Measurements from ENCODE around the gene SLC46A1.

The SLC46A1 gene

DNA sequence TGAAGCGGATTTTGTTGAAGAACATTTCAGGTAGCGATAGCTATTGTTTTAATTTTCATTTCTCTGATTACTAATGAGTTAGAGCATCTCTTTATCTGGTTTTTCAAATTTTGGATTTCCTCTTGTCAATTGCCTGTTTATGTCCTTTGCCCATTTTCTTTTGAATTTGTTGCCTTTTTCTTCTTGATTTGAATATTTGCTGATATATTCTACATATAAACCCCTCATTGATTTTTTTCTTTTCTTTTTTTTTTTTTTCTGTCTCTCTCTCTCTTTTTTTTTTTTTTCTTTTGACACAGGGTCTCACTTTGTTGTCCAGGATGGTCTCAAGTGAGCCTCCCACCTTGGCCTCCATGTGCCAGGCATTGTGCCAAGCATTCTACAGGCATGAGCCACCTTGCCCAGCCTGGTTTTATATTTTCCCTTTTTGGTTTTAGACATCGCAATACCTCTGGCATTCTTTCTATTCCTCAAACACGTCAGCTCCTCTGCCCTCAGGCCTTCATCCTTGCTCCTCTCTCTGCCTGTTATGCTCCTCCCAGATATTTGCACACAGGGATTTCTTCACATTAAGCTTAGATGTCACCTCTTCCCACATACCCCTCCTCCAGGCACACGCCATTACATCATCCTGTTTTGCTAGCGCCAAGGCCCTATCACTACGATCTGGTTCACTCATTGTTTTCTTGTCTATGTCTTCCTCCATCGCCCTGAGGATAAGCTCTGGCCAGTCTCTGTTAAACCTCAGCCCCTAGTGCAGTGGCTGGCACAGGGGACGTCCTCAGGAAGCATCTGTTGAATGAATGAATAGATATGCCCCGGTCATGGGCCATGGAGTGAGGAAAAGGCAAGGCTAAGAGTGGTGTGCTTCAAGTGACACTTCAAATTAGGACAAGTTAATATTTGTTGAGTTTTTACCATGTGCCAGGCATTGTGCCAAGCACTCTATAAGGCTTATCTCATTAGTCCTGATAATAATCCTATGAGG is 25.9 kb downstream of the SLC46A1 start:
- no peak for DNase-seq

GRCh38 chr17:28372945-28373274 is 33.1 kb downstream of the SLC46A1 start:
- no peak for DNase-seq

GRCh38 chr17:28372203-28372944 is 33.6 kb downstream of the SLC46A1 start:
- DNase-seq, result peak; percentile 48

- peak; percentile 96 for DNase-seq
Measured at GRCh38 chr17:28371245-28372202, 34.5 kb downstream of the SLC46A1 start, which contains the start of gene SARM1. SARM1 (plus strand) TSS chr17:28371694; CDS start chr17:28372033, 339 bp downstream.

DNA sequence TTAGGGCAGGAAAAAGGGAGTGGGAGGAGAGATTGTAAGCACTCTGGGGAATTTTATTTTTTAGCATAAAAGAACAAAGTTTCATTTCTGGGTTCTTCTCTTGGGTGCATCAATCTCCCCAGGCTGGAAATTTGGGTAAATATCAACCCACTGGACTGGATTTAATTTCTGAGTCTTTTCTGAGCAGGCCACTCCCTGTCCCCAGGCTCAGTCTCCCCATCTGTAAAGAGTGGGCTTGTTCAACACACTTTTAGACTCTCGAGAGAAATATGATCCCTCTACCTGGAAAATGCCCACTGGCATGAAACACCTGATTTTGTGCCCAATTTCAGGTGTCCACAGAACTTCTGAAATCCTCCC is 35.3 kb downstream of the SLC46A1 start:
- no peak for DNase-seq

GRCh38 chr17:28370035-28370743 is 35.8 kb downstream of the SLC46A1 start, which contains the start of gene VTN:
VTN (minus strand) TSS chr17:28370307; CDS start chr17:28370203, 104 bp downstream.
- no peak for DNase-seq

DNA sequence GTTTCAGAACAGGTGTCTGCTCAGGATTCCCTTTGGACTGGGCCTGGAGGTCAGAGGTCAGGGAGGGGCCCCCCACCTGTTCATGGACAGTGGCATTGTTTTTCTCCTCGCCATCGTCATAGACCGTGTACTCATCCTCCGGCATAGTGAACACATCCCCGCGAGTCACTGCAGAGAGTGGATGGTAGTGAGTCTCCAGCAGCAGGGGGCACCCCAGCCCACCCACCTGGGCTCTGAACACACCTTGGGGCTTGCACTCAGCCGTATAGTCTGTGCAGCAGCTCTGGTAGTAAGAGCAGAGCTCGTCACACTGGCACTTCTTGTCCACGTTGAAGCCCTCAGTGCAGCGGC is 36.4 kb downstream of the SLC46A1 start:
- no peak for DNase-seq

GRCh38 chr17:28368915-28369683 is 36.9 kb downstream of the SLC46A1 start:
- DNase-seq, result no peak

DNA sequence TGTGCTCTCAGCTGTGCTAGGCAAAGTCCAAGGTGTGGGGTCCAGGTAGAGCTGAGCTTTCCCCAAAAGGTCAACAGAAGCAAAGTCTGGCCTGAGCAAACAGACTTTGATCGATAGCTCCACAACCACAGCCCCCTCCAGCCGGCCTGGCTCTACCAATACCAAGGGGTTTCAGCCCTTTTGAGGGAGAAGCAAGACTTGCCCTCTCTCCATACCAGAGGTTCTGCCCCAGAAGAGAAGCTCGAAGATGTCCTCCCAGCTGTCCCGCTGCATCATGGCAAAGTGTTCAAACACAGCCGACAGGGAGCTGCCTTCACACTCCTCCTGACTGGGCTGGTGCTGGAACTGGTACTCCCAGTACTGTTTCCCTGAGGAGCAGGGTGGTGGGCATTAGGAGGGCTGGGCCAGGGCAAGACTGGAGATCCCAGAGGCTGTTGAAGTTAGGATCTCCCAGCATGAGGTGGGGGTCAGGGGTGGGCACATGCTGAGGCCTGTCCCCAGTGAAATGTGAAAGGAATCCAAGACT is 37.6 kb downstream of the SLC46A1 start:
- no peak for DNase-seq

DNA sequence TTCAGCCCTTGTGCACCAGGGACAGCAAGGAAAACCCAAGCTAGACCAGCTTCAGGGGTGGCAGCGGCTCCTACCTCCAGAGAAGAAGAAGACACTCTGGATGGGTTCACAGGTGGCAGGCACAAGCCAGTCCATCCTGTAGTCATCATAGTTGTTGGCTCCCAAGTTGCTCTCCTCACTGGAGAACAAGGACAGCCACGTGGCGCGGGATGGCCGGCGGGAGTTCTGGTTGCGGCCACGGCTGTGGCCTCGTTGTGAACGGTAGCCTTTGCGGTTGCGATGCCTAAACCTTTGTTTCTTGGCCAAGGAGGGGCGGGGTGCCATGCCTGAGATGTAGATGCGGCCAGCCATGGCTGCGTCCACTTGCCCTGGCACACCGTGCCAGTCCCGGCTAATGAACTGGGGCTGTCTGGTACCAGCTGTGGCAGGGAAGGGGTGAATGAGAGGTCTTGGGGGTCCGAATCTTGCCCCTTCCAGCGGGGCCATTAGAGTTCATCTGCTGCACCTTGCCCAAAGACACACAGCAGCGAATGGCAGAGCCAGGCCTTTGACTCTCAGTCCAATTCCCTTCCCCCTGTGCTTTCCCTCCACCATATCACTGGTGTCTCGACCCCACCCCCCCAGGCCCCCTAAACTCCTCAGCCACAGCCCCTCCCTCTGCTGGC is 38.2 kb downstream of the SLC46A1 start:
- no peak for DNase-seq

- DNase-seq, result no peak
Measured at GRCh38 chr17:28366605-28367004, 39.4 kb downstream of the SLC46A1 start.

- no peak for DNase-seq
Measured at GRCh38 chr17:28365487-28365886, 40.5 kb downstream of the SLC46A1 start.

- DNase-seq, result no peak
Measured at GRCh38 chr17:28364665-28365363, 41.2 kb downstream of the SLC46A1 start, which contains the start of gene SEBOX. SEBOX (minus strand) TSS chr17:28365199; CDS start chr17:28365151, 48 bp downstream.

DNA sequence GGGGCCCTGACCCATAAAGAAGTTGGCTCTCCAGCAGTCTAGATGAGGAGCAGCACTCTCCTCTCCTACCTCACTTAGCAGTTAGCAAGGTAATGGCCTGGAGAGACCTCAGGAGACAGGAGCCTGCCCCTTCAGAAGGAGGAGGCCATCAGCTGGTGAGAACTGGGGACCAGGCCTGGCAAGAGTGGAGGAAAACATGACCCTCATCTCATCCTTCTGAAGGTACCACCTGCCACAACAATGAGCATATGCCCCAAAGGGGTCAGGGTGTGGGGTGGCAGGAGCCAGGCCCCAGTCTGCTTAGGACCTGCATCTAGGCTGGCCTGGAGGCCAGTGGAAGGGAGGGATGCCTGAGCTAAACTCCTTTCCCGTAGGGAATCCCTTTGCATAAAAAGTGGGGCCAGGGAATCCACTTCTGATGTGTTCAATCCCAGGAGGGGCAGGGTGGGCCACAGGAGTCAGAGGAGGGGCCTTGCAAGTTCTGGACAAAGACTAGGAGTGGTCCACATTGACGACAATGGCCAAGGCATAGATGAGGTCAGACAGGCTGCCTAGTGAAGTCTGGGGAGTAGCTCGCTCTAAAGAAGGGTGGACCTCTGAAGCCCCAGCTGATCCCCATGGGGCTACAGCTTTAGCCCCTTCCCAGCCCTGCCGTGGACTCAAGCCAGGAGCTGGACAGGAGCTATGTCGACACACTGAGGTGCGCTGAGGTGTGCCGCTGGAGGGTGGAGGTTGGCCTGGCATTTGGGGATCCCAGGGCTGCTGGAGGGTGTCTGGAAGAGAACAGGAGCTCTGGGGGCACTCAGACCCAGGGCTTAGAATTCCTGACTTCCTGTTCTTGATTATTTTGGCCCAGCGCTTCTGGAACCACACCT is 42.0 kb downstream of the SLC46A1 start:
- DNase-seq, result no peak

DNA sequence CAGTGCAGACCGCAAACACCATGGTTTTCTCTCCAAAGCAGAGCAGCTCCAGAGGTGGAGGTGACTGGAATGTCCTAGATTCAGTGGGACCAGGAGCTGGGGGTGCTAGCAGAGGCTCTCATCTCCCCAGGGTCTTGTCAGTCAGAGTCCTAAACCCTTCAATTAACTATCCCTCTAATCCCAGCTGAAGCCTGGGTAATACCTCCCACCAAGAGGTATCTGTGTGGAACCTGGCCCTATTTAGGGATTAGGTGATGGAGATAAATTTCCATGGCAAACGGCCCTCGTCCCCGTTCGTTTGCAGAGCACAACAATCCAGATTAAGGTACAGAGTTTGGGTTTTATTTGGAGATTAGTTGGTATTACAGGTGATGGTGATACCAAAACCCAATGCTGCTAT is 42.8 kb downstream of the SLC46A1 start:
- no peak for DNase-seq

GRCh38 chr17:28357901-28358197 is 48.2 kb downstream of the SLC46A1 start:
- no peak for DNase-seq

DNA sequence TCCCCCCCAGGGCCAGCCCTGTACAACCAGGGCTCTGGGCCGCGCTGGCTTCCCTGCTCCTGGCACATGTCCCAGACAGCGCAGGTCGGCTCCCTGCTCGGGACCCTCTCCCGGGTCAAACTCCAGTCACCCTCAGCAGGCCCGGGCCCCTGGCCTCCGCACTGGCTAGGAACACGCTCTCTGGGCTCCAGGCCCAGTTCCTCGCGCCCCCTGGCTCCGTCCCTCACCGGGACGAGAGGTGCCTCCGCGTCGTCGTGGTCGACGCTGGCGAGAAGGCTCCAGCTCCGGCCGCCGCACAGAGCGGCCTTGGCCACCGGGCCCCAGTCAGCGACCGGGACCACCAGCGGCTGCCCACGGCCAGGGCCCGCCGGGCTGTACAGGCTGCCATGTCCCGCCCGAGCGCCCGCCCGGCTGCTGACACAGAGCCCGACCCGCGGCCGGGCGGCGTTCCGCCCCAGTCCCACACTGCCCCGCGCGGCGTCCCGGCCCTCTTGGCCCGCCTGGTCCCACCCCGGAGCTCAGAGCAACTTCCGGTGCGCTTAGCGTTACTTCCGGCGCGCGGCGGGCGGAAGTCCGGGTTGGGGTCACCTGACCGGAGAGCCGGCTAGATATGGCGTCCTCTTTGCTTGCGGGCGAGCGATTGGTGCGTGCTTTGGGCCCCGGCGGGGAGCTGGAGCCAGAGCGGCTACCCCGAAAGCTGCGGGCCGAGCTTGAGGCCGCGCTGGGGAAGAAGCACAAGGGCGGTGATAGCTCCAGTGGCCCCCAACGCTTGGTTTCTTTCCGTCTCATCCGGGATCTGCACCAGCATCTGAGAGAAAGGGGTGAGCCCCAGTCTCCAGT is 48.7 kb downstream of the SLC46A1 start, which contains the start of gene POLDIP2:
Gene POLDIP2 (minus strand): TSS at position 467 of the 840 bp plus-strand sequence. CDS start 79 bp downstream, at position 388.
- DNase-seq, result peak; percentile 98

- DNase-seq, result no peak
Measured at GRCh38 chr17:28350271-28350670, 55.7 kb downstream of the SLC46A1 start.

Data from activated CD4-positive, alpha-beta T cell treated with anti-CD3 and anti-CD28 coated beads, Interleukin-10, Interleukin-2, amounts not matched to agents 100 ng/mL and 50 ng/mL, durations not matched to agents 16 hours and 8 hours (primary cell).